Muscle of arm (tissue), 14 donors: ENCODE measurements around the gene FIG4. TPM values are rescaled to one million over a fixed set of nuclear protein-coding genes. Genes with fewer than 3 reads are reported as not detected.
"Not testable (repeated sequence)": the region's sequence is repeated elsewhere in the genome, so short reads cannot be mapped to it uniquely, and the experiment has no call there.

Source experiments
- DNase-seq: peaks from one replicate; pipeline ENCODE4 v3.0.0-alpha.2; 2013
- long read RNA-seq, 11 donors: transcript quantifications; one replicate each; lab custom pipeline, GENCODE V29; 2026
- polyA plus RNA-seq, 12 donors: library from polyadenylated mRNA; unstranded; fragments of 120-200 nt; gene quantifications; one replicate each; pipeline ENCODE4 v1.2.1, GENCODE V29; 2013; ENCODE audit not compliant: insufficient read length in 12 of 12

Gene FIG4
- 10 to 100 TPM in 9 of 12 donors, 1 to 10 TPM in 2, not detected in 1; 9.7 to 15.7 (median 12.3) TPM for polyA plus RNA-seq
- long read RNA-seq, donor 1, partial matches to known transcripts: 14 of 15 reads
- long read RNA-seq, donor 1, other reads (novel, unspliced or antisense): 0 of 15 reads
- long read RNA-seq, donor 2, partial matches to known transcripts: 0 of 3 reads
- long read RNA-seq, donor 2, other reads (novel, unspliced or antisense): 0 of 3 reads
- long read RNA-seq, donor 3: 0 reads
- long read RNA-seq, donor 4, partial matches to known transcripts: 0 of 1 reads
- long read RNA-seq, donor 4, other reads (novel, unspliced or antisense): 0 of 1 reads
- long read RNA-seq, donor 5, partial matches to known transcripts: 0 of 1 reads
- long read RNA-seq, donor 5, other reads (novel, unspliced or antisense): 0 of 1 reads
- long read RNA-seq, donor 6: 0 reads
- long read RNA-seq, donor 7, partial matches to known transcripts: 6 of 7 reads
- long read RNA-seq, donor 7, other reads (novel, unspliced or antisense): 0 of 7 reads
- long read RNA-seq, donor 8, partial matches to known transcripts: 10 of 11 reads
- long read RNA-seq, donor 8, other reads (novel, unspliced or antisense): 0 of 11 reads
- long read RNA-seq, donor 9, partial matches to known transcripts: 7 of 9 reads
- long read RNA-seq, donor 9, other reads (novel, unspliced or antisense): 0 of 9 reads
- long read RNA-seq, donor 10, partial matches to known transcripts: 7 of 9 reads
- long read RNA-seq, donor 10, other reads (novel, unspliced or antisense): 0 of 9 reads
- long read RNA-seq, donor 11, partial matches to known transcripts: 6 of 8 reads
- long read RNA-seq, donor 11, other reads (novel, unspliced or antisense): 0 of 8 reads

- DNase-seq: peak; percentile 93
Measured at GRCh38 chr6:109690737-109691621, at the start of gene FIG4, which contains the start of gene AK9. TSS of gene FIG4 (plus strand) at chr6:109691296. CDS start at chr6:109691436, 140 bp downstream. TSS of gene AK9 (minus strand) at chr6:109691202. CDS start at chr6:109675745, 15,457 bp downstream.

GRCh38 chr6:109644131-109644530 is 47.0 kb upstream of the FIG4 start:
- no peak for DNase-seq

GRCh38 chr6:109653264-109653663 is 37.8 kb upstream of the FIG4 start:
- DNase-seq: no peak

GRCh38 chr6:109655761-109656262 is 35.3 kb upstream of the FIG4 start:
- DNase-seq: no peak

GRCh38 chr6:109660526-109661320 is 30.4 kb upstream of the FIG4 start:
- DNase-seq: no peak

- no peak for DNase-seq
Measured at GRCh38 chr6:109662192-109662591, 28.9 kb upstream of the FIG4 start.

- DNase-seq: no peak
Measured at GRCh38 chr6:109669811-109670210, 21.3 kb upstream of the FIG4 start.

- DNase-seq: no peak
Measured at GRCh38 chr6:109671733-109672132, 19.4 kb upstream of the FIG4 start.

GRCh38 chr6:109672175-109672574 is 18.9 kb upstream of the FIG4 start:
- no peak for DNase-seq

GRCh38 chr6:109672839-109673238 is 18.3 kb upstream of the FIG4 start:
- DNase-seq: no peak

GRCh38 chr6:109676724-109677123 is 14.4 kb upstream of the FIG4 start:
- DNase-seq: no peak

GRCh38 chr6:109678240-109678639 is 12.9 kb upstream of the FIG4 start:
- DNase-seq: no peak

- DNase-seq: not testable (repeated sequence)
Measured at GRCh38 chr6:109678661-109679505, 12.2 kb upstream of the FIG4 start.

- DNase-seq: no peak
Measured at GRCh38 chr6:109686566-109687265, 4.4 kb upstream of the FIG4 start.

GRCh38 chr6:109687271-109687761 is 3.8 kb upstream of the FIG4 start:
- no peak for DNase-seq

- no peak for DNase-seq
Measured at GRCh38 chr6:109690373-109690736, 741 bp upstream of the FIG4 start.

GRCh38 chr6:109693111-109693510 is 2.0 kb downstream of the FIG4 start:
- no peak for DNase-seq

GRCh38 chr6:109695468-109695867 is 4.4 kb downstream of the FIG4 start:
- DNase-seq: no peak

GRCh38 chr6:109696355-109696754 is 5.3 kb downstream of the FIG4 start:
- no peak for DNase-seq
